ENCODE measurements around the gene IFT43.

GRCh38 chr14:76057914-76058313, 72.4 kb downstream of the IFT43 start:
- no peak for TF ChIP-seq CTCF (IDR thresholded peaks at IDR 0.05 in 2 of 3, conservative IDR thresholded peaks at IDR 0.05 in 1 of 3; ENCODE audit: insufficient read depth in 2 of 3, low read depth in 1 of 3, low read length in 3 of 3)
- TF ChIP-seq CBFB (CRISPR knock-in tag; IDR thresholded peaks at IDR 0.05): no peak
- no peak for TF ChIP-seq ATF7 (IDR thresholded peaks at IDR 0.05)
- no peak for TF ChIP-seq FOXO4 (CRISPR knock-in tag; IDR thresholded peaks at IDR 0.05)
- TF ChIP-seq PKNOX1 (IDR thresholded peaks at IDR 0.05): no peak
- TF ChIP-seq ZBTB33 (CRISPR knock-in tag; IDR thresholded peaks at IDR 0.05): no peak
- TF ChIP-seq RBBP5 (IDR thresholded peaks at IDR 0.05; ENCODE audit: borderline replicate concordance, insufficient read depth, low read length, poor library complexity, severe bottlenecking): no peak
- no peak for TF ChIP-seq NRF1 (conservative IDR thresholded peaks at IDR 0.05 in 1 of 2, IDR thresholded peaks at IDR 0.05 in 1 of 2)

Data from K562 (cell line).